Stomach (tissue), 4 donors: ENCODE measurements around the gene SULT1C4.

Experiments
- POLR2A ChIP-seq, 4 donors: fragments of 450-650 bp; IDR thresholded peaks; one replicate each; pipeline ENCODE4 v1.6.1; 2016; ENCODE audit warnings: antibody characterized with exemption in 4 of 4, control low read depth in 2 of 4, mild to moderate bottlenecking in 1 of 4, moderate library complexity in 1 of 4
- POLR2AphosphoS5 ChIP-seq, 3 donors: sonication (generic); formaldehyde crosslinking; IDR thresholded peaks; one replicate each; pipeline ENCODE4 v1.6.1; 2016; ENCODE audit warnings: antibody characterized with exemption in 3 of 3
- TF ChIP-seq, protein P1 (sequence below), 7 experiments: fragments of 450-650 bp in 4 of 7; fragments of 200-600 bp in 3 of 7; sonication (generic) in 3 of 7; IDR thresholded peaks; one replicate each; pipeline ENCODE4 v1.5.1; 2016 to 2019; ENCODE audit warnings: antibody characterized with exemption in 7 of 7, control low read depth in 2 of 7, mild to moderate bottlenecking in 1 of 7

DNA sequence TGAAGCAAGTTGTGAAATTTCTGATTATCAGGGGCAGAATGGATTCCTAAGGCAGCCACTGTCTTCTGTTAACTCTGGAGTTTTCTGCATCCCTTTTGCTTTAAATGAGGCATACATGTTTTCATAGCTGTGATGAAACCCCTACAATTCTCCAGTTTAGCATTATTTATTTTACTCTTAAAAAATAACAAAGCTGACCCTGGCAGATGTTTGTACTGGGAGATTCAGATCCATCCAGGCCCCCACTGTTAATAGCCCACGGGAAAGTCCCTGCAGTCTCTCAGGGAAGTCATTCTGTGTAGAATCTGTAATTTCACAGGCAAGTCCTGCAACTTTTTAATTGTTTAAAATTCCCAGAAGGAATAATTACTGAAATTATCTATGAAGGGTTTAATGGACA, 353 bp upstream of the SULT1C4 start:
- TF ChIP-seq POLR2A (IDR thresholded peaks at IDR 0.05) (no peak), POLR2AphosphoS5 (IDR thresholded peaks at IDR 0.05) (no peak)
- TF ChIP-seq, protein P1, sequence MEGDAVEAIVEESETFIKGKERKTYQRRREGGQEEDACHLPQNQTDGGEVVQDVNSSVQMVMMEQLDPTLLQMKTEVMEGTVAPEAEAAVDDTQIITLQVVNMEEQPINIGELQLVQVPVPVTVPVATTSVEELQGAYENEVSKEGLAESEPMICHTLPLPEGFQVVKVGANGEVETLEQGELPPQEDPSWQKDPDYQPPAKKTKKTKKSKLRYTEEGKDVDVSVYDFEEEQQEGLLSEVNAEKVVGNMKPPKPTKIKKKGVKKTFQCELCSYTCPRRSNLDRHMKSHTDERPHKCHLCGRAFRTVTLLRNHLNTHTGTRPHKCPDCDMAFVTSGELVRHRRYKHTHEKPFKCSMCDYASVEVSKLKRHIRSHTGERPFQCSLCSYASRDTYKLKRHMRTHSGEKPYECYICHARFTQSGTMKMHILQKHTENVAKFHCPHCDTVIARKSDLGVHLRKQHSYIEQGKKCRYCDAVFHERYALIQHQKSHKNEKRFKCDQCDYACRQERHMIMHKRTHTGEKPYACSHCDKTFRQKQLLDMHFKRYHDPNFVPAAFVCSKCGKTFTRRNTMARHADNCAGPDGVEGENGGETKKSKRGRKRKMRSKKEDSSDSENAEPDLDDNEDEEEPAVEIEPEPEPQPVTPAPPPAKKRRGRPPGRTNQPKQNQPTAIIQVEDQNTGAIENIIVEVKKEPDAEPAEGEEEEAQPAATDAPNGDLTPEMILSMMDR (IDR thresholded peaks at IDR 0.05) = no peak
